ENCODE results near the gene CLCNKA. TPM values are rescaled to one million over a fixed set of nuclear protein-coding genes. Genes with fewer than 3 reads are reported as not detected.

CLCNKA gene
- total and polyA plus RNA-seq, 4 donors = not detected

DNA sequence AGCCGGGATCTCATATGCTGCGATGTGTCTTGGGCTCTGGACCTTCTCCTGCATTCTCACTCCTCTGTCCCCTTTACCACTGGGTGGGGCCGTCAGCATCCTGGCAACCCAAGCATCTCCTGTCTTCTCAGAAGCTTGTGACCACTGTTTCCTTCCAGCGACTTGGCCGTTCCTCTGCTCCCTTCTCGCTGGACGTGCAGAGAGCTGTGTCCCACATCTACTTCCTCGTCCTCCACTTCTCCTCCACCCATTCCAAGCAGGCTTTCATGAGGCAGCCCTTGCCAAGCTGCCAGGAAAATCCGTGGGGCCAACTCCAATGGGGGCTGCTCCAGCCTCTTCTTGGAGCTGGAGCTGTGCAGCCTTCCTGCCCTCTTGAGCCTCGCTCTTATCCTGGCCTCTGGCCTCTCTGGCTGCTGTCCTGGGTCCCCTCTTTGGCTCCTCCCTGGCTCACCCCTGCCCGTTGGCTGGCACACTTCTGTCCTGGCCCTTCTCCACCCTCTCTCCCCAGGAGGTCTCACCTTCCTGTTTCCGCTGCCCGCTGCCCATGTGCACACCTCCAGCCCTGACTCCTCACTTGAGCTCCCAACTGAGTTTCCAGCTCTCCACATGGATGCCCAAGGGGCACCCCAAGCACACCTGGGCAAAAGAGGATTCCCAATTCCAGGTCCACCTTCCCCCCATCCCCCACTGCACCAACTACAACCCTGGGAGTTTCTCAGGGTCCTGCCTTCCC lies 42.9 kb downstream of the CLCNKA start:
- Histone ChIP-seq H3K9me3 (ENCODE audit: control insufficient read depth in 4 of 4, low read length in 3 of 4) (no peaks in the 10 kb centered on the region), H3K27ac (ENCODE audit: low read depth in 1 of 2, low read length in 2 of 2) (no peak overlapping the region), H3K27me3 (ENCODE audit: control insufficient read depth in 4 of 4, insufficient read depth in 4 of 4, low read length in 3 of 4) (no peaks in the 10 kb centered on the region), H3K4me3 (ENCODE audit: low read depth in 1 of 3, low read length in 3 of 3) (no peak overlapping the region), H3K36me3 (ENCODE audit: control insufficient read depth in 4 of 4, insufficient read depth in 3 of 4, low read depth in 1 of 4, low read length in 3 of 4) (no peaks in the 10 kb centered on the region), H3K4me1 (ENCODE audit: control insufficient read depth in 4 of 4, insufficient read depth in 4 of 4, low read length in 3 of 4) (peaks cover 10 to 26% (median 18%) of the 10 kb centered on the region in 4 donors), H3K9ac (ENCODE audit: low read depth in 1 of 2, low read length in 2 of 2) (no peak overlapping the region)
- 68% methylated on average over 13 of the region's 13 CpGs for WGBS
- no peak for TF ChIP-seq EGR1 (IDR thresholded peaks at IDR 0.05; ENCODE audit: low read depth in 2 of 2)
- no peak for TF ChIP-seq NR2F2 (IDR thresholded peaks at IDR 0.05)
- no peak for TF ChIP-seq HNF4A (conservative IDR thresholded peaks at IDR 0.05)
- TF ChIP-seq, protein P1, sequence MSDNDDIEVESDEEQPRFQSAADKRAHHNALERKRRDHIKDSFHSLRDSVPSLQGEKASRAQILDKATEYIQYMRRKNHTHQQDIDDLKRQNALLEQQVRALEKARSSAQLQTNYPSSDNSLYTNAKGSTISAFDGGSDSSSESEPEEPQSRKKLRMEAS (IDR thresholded peaks at IDR 0.05) = no peak
- TF ChIP-seq SP1 (IDR thresholded peaks at IDR 0.05) = peak; percentile 14
- no peak for TF ChIP-seq TAF1 (conservative IDR thresholded peaks at IDR 0.05)
- TF ChIP-seq FOXA2 (IDR thresholded peaks at IDR 0.05) = no peak
- no peak for TF ChIP-seq FOXA1 (IDR thresholded peaks at IDR 0.05)
- DNase-seq (ENCODE audit: low spot score) = no peak

DNA sequence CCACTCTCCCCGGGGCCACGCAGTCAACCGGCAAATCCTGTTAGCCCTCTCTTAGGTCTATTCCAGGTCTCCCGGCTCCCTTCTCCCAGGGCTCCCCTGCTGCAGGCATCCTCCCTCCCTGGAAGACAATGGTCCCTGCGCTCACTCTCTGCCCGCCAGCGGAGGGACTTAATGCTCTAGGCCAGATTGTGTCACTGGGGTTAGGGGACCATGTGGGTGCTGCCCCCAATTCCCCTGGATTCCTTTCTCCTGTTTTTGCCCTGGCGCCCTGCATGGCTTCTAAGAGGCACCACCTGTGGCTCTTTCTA lies 43.4 kb downstream of the CLCNKA start:
- no peak for DNase-seq (ENCODE audit: low spot score)
- H3K9me3 ChIP-seq (ENCODE audit: control insufficient read depth in 4 of 4, low read length in 3 of 4) = no peaks in the 10 kb centered on the region
- H3K4me3 ChIP-seq (ENCODE audit: low read depth in 1 of 3, low read length in 3 of 3) = no peak overlapping the region
- H3K36me3 ChIP-seq (ENCODE audit: control insufficient read depth in 4 of 4, insufficient read depth in 3 of 4, low read depth in 1 of 4, low read length in 3 of 4) = no peaks in the 10 kb centered on the region
- no peak overlapping the region for H3K27ac ChIP-seq (ENCODE audit: low read depth in 1 of 2, low read length in 2 of 2)
- no peaks in the 10 kb centered on the region for H3K27me3 ChIP-seq (ENCODE audit: control insufficient read depth in 4 of 4, insufficient read depth in 4 of 4, low read length in 3 of 4)
- TF ChIP-seq HNF4G (IDR thresholded peaks at IDR 0.05) (no peak), RXRA (IDR thresholded peaks at IDR 0.05) (no peak)
- TF ChIP-seq, protein P2, sequence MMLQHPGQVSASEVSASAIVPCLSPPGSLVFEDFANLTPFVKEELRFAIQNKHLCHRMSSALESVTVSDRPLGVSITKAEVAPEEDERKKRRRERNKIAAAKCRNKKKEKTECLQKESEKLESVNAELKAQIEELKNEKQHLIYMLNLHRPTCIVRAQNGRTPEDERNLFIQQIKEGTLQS (IDR thresholded peaks at IDR 0.05) = no peak
- no peak overlapping the region for H3K9ac ChIP-seq (ENCODE audit: low read depth in 1 of 2, low read length in 2 of 2)
- WGBS = 88% methylated on average over 8 of the region's 8 CpGs
- peaks cover 10 to 26% (median 18%) of the 10 kb centered on the region in 4 donors for H3K4me1 ChIP-seq (ENCODE audit: control insufficient read depth in 4 of 4, insufficient read depth in 4 of 4, low read length in 3 of 4)

- 93% methylated on average over 4 of the region's 4 CpGs for WGBS
- no peaks in the 10 kb centered on the region for H3K36me3 ChIP-seq (ENCODE audit: control insufficient read depth in 4 of 4, insufficient read depth in 3 of 4, low read depth in 1 of 4, low read length in 3 of 4)
- H3K27me3 ChIP-seq (ENCODE audit: control insufficient read depth in 4 of 4, insufficient read depth in 4 of 4, low read length in 3 of 4) = no peaks in the 10 kb centered on the region
- H3K9me3 ChIP-seq (ENCODE audit: control insufficient read depth in 4 of 4, low read length in 3 of 4) = no peaks in the 10 kb centered on the region
- DNase-seq (ENCODE audit: low spot score) = no peak
- TF ChIP-seq, protein P3, sequence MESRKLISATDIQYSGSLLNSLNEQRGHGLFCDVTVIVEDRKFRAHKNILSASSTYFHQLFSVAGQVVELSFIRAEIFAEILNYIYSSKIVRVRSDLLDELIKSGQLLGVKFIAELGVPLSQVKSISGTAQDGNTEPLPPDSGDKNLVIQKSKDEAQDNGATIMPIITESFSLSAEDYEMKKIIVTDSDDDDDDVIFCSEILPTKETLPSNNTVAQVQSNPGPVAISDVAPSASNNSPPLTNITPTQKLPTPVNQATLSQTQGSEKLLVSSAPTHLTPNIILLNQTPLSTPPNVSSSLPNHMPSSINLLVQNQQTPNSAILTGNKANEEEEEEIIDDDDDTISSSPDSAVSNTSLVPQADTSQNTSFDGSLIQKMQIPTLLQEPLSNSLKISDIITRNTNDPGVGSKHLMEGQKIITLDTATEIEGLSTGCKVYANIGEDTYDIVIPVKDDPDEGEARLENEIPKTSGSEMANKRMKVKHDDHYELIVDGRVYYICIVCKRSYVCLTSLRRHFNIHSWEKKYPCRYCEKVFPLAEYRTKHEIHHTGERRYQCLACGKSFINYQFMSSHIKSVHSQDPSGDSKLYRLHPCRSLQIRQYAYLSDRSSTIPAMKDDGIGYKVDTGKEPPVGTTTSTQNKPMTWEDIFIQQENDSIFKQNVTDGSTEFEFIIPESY (IDR thresholded peaks at IDR 0.05) = no peak
- TF ChIP-seq NR2F2 (IDR thresholded peaks at IDR 0.05) (no peak), GABPA (IDR thresholded peaks at IDR 0.05 in 1 of 2, conservative IDR thresholded peaks at IDR 0.05 in 1 of 2) (no peak), HNF4A (conservative IDR thresholded peaks at IDR 0.05) (no peak), JUND (IDR thresholded peaks at IDR 0.05) (no peak), RXRA (IDR thresholded peaks at IDR 0.05) (no peak), RAD21 (IDR thresholded peaks at IDR 0.05) (no peak), SP1 (IDR thresholded peaks at IDR 0.05) (no peak), FOXA2 (IDR thresholded peaks at IDR 0.05) (no peak), YY1 (IDR thresholded peaks at IDR 0.05) (no peak), HNF4G (IDR thresholded peaks at IDR 0.05) (no peak), TAF1 (conservative IDR thresholded peaks at IDR 0.05) (no peak), FOXA1 (IDR thresholded peaks at IDR 0.05) (no peak), CTCF (IDR thresholded peaks at IDR 0.05; ENCODE audit: low read depth, low read length, missing input control) (no peak), EGR1 (IDR thresholded peaks at IDR 0.05; ENCODE audit: low read depth in 2 of 2) (no peak)
- TF ChIP-seq, protein P2 (IDR thresholded peaks at IDR 0.05) = no peak
- TF ChIP-seq, protein P1 (IDR thresholded peaks at IDR 0.05) = no peak
- TF ChIP-seq, protein P4, sequence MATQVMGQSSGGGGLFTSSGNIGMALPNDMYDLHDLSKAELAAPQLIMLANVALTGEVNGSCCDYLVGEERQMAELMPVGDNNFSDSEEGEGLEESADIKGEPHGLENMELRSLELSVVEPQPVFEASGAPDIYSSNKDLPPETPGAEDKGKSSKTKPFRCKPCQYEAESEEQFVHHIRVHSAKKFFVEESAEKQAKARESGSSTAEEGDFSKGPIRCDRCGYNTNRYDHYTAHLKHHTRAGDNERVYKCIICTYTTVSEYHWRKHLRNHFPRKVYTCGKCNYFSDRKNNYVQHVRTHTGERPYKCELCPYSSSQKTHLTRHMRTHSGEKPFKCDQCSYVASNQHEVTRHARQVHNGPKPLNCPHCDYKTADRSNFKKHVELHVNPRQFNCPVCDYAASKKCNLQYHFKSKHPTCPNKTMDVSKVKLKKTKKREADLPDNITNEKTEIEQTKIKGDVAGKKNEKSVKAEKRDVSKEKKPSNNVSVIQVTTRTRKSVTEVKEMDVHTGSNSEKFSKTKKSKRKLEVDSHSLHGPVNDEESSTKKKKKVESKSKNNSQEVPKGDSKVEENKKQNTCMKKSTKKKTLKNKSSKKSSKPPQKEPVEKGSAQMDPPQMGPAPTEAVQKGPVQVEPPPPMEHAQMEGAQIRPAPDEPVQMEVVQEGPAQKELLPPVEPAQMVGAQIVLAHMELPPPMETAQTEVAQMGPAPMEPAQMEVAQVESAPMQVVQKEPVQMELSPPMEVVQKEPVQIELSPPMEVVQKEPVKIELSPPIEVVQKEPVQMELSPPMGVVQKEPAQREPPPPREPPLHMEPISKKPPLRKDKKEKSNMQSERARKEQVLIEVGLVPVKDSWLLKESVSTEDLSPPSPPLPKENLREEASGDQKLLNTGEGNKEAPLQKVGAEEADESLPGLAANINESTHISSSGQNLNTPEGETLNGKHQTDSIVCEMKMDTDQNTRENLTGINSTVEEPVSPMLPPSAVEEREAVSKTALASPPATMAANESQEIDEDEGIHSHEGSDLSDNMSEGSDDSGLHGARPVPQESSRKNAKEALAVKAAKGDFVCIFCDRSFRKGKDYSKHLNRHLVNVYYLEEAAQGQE (IDR thresholded peaks at IDR 0.05) = no peak
- H3K27ac ChIP-seq (ENCODE audit: low read depth in 1 of 2, low read length in 2 of 2) = no peak overlapping the region
- no peak overlapping the region for H3K9ac ChIP-seq (ENCODE audit: low read depth in 1 of 2, low read length in 2 of 2)
- H3K4me1 ChIP-seq (ENCODE audit: control insufficient read depth in 4 of 4, insufficient read depth in 4 of 4, low read length in 3 of 4) = peaks cover 10 to 26% (median 18%) of the 10 kb centered on the region in 4 donors
- H3K4me3 ChIP-seq (ENCODE audit: low read depth in 1 of 3, low read length in 3 of 3) = no peak overlapping the region
Measured at GRCh38 chr1:16066245-16066644, 44.4 kb downstream of the CLCNKA start.
